Measurements from ENCODE around the gene PAXX.

PAXX gene

GRCh38 chr9:136980669-136981478 is 11.3 kb upstream of the PAXX start:
- no peak for DNase-seq (ENCODE audit: low read depth)
- TF ChIP-seq MAX (IDR thresholded peaks at IDR 0.05; ENCODE audit: low read depth, low read length), result no peak
- no peak for TF ChIP-seq POLR2A (IDR thresholded peaks at IDR 0.05; ENCODE audit: extremely low read depth, insufficient read length)
- TF ChIP-seq MYC (IDR thresholded peaks at IDR 0.05; ENCODE audit: low read depth, low read length), result no peak
- TF ChIP-seq CTCF (IDR thresholded peaks at IDR 0.05; ENCODE audit: low read depth, low read length), result no peak
- no peak overlapping the region for H3K4me3 ChIP-seq (ENCODE audit: low read depth, low read length)

- no peak for DNase-seq (ENCODE audit: low read depth)
- H3K4me3 ChIP-seq (ENCODE audit: low read depth, low read length), result no peak overlapping the region
- no peak for TF ChIP-seq MYC (IDR thresholded peaks at IDR 0.05; ENCODE audit: low read depth, low read length)
- no peak for TF ChIP-seq MAX (IDR thresholded peaks at IDR 0.05; ENCODE audit: low read depth, low read length)
- TF ChIP-seq CTCF (IDR thresholded peaks at IDR 0.05; ENCODE audit: low read depth, low read length), result no peak
- TF ChIP-seq POLR2A (IDR thresholded peaks at IDR 0.05; ENCODE audit: extremely low read depth, insufficient read length), result no peak
These were observed 10.5 kb upstream of the PAXX start for GRCh38 chr9:136981588-136982231.

GRCh38 chr9:136982232-136983051 is 9.8 kb upstream of the PAXX start, which contains the start of gene LCNL1:
Gene LCNL1, plus strand, starts transcription at chr9:136982993. Its CDS starts 594 bp downstream, at chr9:136983587.
- no peak within 1 kb of the TSS for H3K4me3 ChIP-seq (ENCODE audit: low read depth, low read length)
- TF ChIP-seq CTCF (IDR thresholded peaks at IDR 0.05; ENCODE audit: low read depth, low read length) (no peak), MYC (IDR thresholded peaks at IDR 0.05; ENCODE audit: low read depth, low read length) (no peak), MAX (IDR thresholded peaks at IDR 0.05; ENCODE audit: low read depth, low read length) (no peak), POLR2A (IDR thresholded peaks at IDR 0.05; ENCODE audit: extremely low read depth, insufficient read length) (no peak)
- DNase-seq (ENCODE audit: low read depth), result no peak

GRCh38 chr9:136983167-136983566 is 9.1 kb upstream of the PAXX start:
- DNase-seq (ENCODE audit: low read depth), result no peak
- H3K4me3 ChIP-seq (ENCODE audit: low read depth, low read length), result no peak overlapping the region

More at GRCh38 chr9:136983167-136983566, 9.1 kb upstream of the PAXX start:
- TF ChIP-seq MYC (IDR thresholded peaks at IDR 0.05; ENCODE audit: low read depth, low read length) (no peak), POLR2A (IDR thresholded peaks at IDR 0.05; ENCODE audit: extremely low read depth, insufficient read length) (no peak), CTCF (IDR thresholded peaks at IDR 0.05; ENCODE audit: low read depth, low read length) (no peak), MAX (IDR thresholded peaks at IDR 0.05; ENCODE audit: low read depth, low read length) (no peak)
